GM12891 (cell line): ENCODE results near the gene MORC1.

Experiments
- POLR2A ChIP-seq: IDR thresholded peaks from 2 replicates; pipeline ENCODE4 v1.6.1; 2011; ENCODE audit warnings: low read depth, low read length, control low read depth
- POLR2AphosphoS5 ChIP-seq: IDR thresholded peaks from 2 replicates; pipeline ENCODE4 v1.6.1; 2011; ENCODE audit warnings: low read depth, low read length, control low read depth
- TAF1 ChIP-seq: IDR thresholded peaks from 2 replicates; pipeline ENCODE4 v1.6.1; 2011; ENCODE audit warnings: low read depth, low read length, control low read depth

GRCh38 chr3:109093561-109093960 is 24.4 kb downstream of the MORC1 start:
- TF ChIP-seq POLR2A (no peak), POLR2AphosphoS5 (no peak), TAF1 (no peak)
